Stimulated activated CD8-positive, alpha-beta memory T cell treated with anti-CD3 and anti-CD28 coated beads, Interleukin-12 subunit alpha, Interleukin-12 subunit beta, amount 100 ng/mL, for 4 hours (primary cell): ENCODE results near the gene IRGQ.

Experiments
- DNase-seq: peaks from one replicate; pipeline ENCODE4 v3.0.0-alpha.2; 2020; ENCODE audit warnings: low read depth

The IRGQ gene

DNA sequence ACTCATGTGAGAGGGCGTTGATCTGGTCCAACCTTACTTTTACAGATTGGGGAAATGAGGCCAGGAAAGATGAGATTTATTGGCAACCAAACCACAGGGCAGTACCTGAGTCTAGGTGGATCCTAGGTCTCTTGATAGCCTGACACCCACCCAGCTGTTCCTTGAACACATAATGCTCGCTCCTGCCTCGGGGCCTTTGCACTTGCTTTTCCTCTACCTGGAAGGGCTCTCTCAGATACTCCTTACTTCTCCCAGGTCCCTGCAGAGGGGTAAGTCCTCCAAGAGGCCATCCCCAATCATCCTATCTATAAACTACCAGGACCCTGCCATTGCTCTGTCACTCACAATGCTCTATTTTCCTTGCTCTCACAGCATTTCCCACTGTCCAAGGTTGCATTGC is 55.6 kb downstream of the IRGQ start:
- DNase-seq: no peak

DNA sequence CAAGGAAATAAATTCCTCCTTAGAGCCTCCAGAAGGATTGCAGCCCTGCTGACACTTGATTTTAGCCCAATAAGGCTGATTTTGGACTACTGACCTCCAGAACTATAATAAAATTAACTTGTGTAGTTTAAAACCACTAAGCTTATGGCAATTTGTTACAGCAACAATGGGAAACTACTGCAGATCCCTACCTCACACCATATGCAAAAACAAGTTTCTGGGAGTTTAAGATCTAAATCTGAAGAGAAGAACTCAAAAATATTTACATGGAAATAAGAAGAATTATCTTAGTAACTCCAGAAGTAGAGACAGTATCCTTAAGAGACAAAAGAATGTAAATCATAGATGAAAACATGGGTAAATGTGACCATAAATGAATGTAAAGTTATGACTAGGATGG is 57.0 kb downstream of the IRGQ start:
- no peak for DNase-seq

DNA sequence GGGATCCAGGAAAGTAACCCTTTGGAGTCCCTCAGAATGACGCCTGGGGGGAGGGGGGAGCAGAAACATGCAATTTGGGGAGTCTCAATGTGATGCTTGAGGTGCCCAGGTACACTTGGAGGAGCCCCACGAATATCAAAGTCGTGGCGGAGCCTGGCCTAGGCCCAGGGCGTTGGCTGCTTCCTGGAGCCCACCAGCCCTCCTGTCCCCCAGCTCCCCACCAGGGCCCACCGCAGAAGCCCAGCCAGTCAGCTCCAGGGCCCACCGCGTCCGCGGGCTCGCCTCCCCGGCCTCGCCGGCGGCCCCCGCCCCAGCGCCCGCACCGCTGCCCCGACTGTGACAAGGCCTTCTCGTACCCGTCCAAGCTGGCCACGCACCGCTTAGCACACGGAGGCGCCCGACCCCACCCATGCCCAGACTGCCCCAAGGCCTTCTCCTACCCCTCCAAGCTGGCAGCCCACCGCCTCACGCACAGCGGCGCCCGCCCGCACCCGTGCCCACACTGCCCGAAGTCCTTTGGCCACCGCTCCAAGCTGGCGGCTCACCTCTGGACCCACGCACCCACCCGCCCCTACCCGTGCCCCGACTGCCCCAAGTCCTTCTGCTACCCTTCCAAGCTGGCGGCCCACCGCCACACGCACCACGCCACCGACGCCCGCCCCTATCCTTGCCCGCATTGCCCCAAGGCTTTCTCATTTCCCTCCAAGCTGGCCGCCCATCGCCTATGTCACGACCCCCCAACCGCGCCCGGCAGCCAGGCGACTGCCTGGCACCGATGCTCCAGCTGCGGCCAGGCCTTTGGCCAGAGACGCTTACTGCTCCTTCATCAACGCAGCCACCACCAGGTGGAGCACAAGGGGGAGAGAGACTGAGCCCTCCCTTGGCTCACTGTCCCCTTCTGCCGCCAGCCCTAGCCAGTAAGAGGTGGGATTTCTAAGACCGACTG is 60.8 kb downstream of the IRGQ start:
- no peak for DNase-seq
